WTC11 (cell line): ENCODE measurements around the gene LYRM9.

Source experiments
- SMAD3 ChIP-seq: sonication (generic); formaldehyde crosslinking; IDR thresholded peaks from 2 replicates; pipeline ENCODE4 v1.8.0; 2022; ENCODE audit warnings: missing genetic modification reagents, mild to moderate bottlenecking, borderline replicate concordance
- TF ChIP-seq, protein P1 (sequence below): fragments of 200-600 bp; IDR thresholded peaks from 2 replicates; pipeline ENCODE4 v1.8.0; 2022; ENCODE audit warnings: antibody characterized with exemption

DNA sequence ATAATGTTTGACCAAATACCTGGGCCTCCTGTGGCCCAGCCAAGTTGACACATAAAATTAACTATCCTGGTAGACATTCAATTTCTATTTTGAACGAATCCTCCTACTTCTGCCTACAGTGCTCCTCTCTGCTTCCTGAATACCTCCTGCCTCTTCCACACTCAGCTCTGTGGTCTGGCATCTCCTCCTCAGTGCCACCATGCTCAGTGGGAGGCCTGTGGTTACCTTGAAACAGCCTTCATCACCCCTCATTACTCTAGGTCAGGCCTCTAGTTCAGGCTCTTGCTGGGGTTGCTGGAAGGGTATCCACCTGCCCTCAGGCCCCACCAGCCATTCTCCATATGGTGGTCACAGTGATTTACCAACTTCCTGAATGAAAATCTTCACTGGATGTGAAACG is 5.1 kb downstream of the LYRM9 start:
- TF ChIP-seq SMAD3 (CRISPR knock-in tag), result no peak
- TF ChIP-seq, protein P1, sequence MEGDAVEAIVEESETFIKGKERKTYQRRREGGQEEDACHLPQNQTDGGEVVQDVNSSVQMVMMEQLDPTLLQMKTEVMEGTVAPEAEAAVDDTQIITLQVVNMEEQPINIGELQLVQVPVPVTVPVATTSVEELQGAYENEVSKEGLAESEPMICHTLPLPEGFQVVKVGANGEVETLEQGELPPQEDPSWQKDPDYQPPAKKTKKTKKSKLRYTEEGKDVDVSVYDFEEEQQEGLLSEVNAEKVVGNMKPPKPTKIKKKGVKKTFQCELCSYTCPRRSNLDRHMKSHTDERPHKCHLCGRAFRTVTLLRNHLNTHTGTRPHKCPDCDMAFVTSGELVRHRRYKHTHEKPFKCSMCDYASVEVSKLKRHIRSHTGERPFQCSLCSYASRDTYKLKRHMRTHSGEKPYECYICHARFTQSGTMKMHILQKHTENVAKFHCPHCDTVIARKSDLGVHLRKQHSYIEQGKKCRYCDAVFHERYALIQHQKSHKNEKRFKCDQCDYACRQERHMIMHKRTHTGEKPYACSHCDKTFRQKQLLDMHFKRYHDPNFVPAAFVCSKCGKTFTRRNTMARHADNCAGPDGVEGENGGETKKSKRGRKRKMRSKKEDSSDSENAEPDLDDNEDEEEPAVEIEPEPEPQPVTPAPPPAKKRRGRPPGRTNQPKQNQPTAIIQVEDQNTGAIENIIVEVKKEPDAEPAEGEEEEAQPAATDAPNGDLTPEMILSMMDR, result no peak
